Ovary (tissue), 9 donors: ENCODE data around the gene OVCH2. TPM values are rescaled to one million over a fixed set of nuclear protein-coding genes. Genes with fewer than 3 reads are reported as not detected.

Experiments used
- DNase-seq, 5 donors: peaks; one replicate each; pipeline ENCODE4 v3.0.0-alpha.2; 2019 to 2020
- H3K27ac ChIP-seq, 2 donors: fragments of 200-600 bp; one replicate each; pipeline versions ENCODE4 v1.5.1 to v1.8.0; 2019 to 2022
- H3K27me3 ChIP-seq: fragments of 200-600 bp; one replicate; pipeline ENCODE4 v1.8.0; 2022
- H3K36me3 ChIP-seq: fragments of 200-600 bp; sonication (generic); one replicate; pipeline ENCODE4 v1.5.1; 2019
- H3K4me1 ChIP-seq: one replicate; pipeline ENCODE4 v1.8.1; 2013; ENCODE audit warnings: mild to moderate bottlenecking, moderate library complexity; ENCODE audit not compliant: insufficient read depth
- H3K4me3 ChIP-seq: fragments of 200-600 bp; sonication (generic); one replicate; pipeline ENCODE4 v1.5.1; 2017
- H3K9me3 ChIP-seq, 2 donors: fragments of 200-600 bp in 1 of 2; sonication (generic) in 1 of 2; one replicate each; pipeline versions ENCODE4 v1.5.1 to v1.8.1; 2013 to 2019; ENCODE audit warnings: mild to moderate bottlenecking in 1 of 2, moderate library complexity in 1 of 2
- CTCF ChIP-seq, 3 donors: fragments of 450-650 bp in 2 of 3; fragments of 200-600 bp in 1 of 3; IDR thresholded peaks; one replicate each; pipeline versions ENCODE4 v1.5.1 to v1.8.0; 2016 to 2022; ENCODE audit warnings: antibody characterized with exemption in 3 of 3, mild to moderate bottlenecking in 1 of 3
- EP300 ChIP-seq: sonication (generic); formaldehyde crosslinking; IDR thresholded peaks from one replicate; pipeline ENCODE4 v1.6.1; 2017; ENCODE audit warnings: antibody characterized with exemption
- POLR2A ChIP-seq: fragments of 450-650 bp; IDR thresholded peaks from one replicate; pipeline ENCODE4 v1.6.1; 2017; ENCODE audit warnings: antibody characterized with exemption, mild to moderate bottlenecking, moderate library complexity
- WGBS, 3 donors: extraction: QIAGEN DNeasy Blood & Tissue Kit in 1 of 3; methylation state at CpG; one replicate each; pipeline versions ENCODE4 v1.1.5 to v1.1.7; 2013 to 2017; 5-methylcytosine and 5-hydroxymethylcytosine counted together
- intact Hi-C, 4 donors: fragments of 100-400 bp; cut with DNase I; formaldehyde crosslinking; loops; one replicate each; pipeline versions ENCODE4 v1.11.0 to v1.15.1; 2022 to 2023
- polyA plus RNA-seq, 2 donors: library from polyadenylated mRNA; stranded (reverse); fragments of 200-250 nt in 1 of 2; fragments of 350-450 nt in 1 of 2; fragmentation: Illumina TruSeq in 1 of 2; extraction: RNeasy Lipid Tissue Mini Kit (QIAGEN cat#74804) in 1 of 2; gene quantifications; one replicate each; pipeline ENCODE4 v1.2.3, GENCODE V29; 2013 to 2014
- total RNA-seq, 7 donors: library from RNA; depleted of rRNA in 2 of 7; stranded (reverse); fragments of >200 nt in 2 of 7; fragmentation: NEBNext Ultra II Directional in 3 of 7; extraction: Animal tissue kit (Norgen Biotek cat#: 25700) in 3 of 7; gene quantifications; one replicate each; pipeline versions ENCODE4 v1.1.0 to v1.2.4, GENCODE V29; 2016 to 2023
- donor health status: DM: no; HTN: no; CAD: no; lungs with moderate emphysema.
- donor health status: DM: no; HTN: no; CAD: no.
- donor health status: Bipolar disorder and iron deficiency.
- donor health status: DM: yes; HTN: yes; CAD: no.
- donor health status: DM: no; HTN: no; CAD: no.
- donor health status: DM: yes; HTN: yes; CAD: no.

The OVCH2 gene
- total and polyA plus RNA-seq, 9 donors = 0.23 to 0.89 TPM; not detected in 7

- H3K27me3 ChIP-seq = no peaks in the 10 kb centered on the region
- no peaks in the 10 kb centered on the region for H3K36me3 ChIP-seq
- WGBS, 3 donors = 55 to 62% (median 61%) methylated on average over 15 of the region's 15 CpGs
- intact Hi-C loops = loop anchor here (2.0 to 5.0 kb wide), 2 partner anchors 85 to 87 kb away; no protein-coding TSS in a partner anchor
- DNase-seq = peak; percentile 47 to 69 (median 61)
- H3K4me1 ChIP-seq = no peaks in the 10 kb centered on the region
- TF ChIP-seq CTCF (IDR thresholded peaks at IDR 0.05) (peak in 2 of 3 donors; percentile 42 to 47), POLR2A (no peak)
- H3K27ac ChIP-seq = no peak overlapping the region
- no peaks in the 10 kb centered on the region for H3K9me3 ChIP-seq
- H3K4me3 ChIP-seq = no peak overlapping the region
Measured at GRCh38 chr11:7657306-7658025, 48.8 kb downstream of the OVCH2 start.

- TF ChIP-seq POLR2A = no peak
- no peak for TF ChIP-seq EP300
- TF ChIP-seq CTCF (IDR thresholded peaks at IDR 0.05) = no peak
- Histone ChIP-seq H3K4me1 (no peaks in the 10 kb centered on the region), H3K36me3 (no peaks in the 10 kb centered on the region), H3K27ac (no peak overlapping the region), H3K27me3 (no peaks in the 10 kb centered on the region), H3K4me3 (no peak overlapping the region), H3K9me3 (no peaks in the 10 kb centered on the region)
- DNase-seq = no peak
- WGBS, 3 donors = 82 to 89% (median 85%) methylated on average over 9 to 11 of the region's 11 CpGs
- intact Hi-C loops = loop anchor here (2.0 to 5.0 kb wide), 2 partner anchors 84 to 86 kb away; no protein-coding TSS in a partner anchor
Measured at GRCh38 chr11:7656704-7657103, 49.6 kb downstream of the OVCH2 start.

GRCh38 chr11:7655253-7656217 is 50.7 kb downstream of the OVCH2 start:
- TF ChIP-seq CTCF (IDR thresholded peaks at IDR 0.05) = no peak
- TF ChIP-seq POLR2A = no peak
- TF ChIP-seq EP300 = no peak
- H3K36me3 ChIP-seq = no peaks in the 10 kb centered on the region
- 76 to 92% (median 80%) methylated on average over 14 of the region's 14 CpGs for WGBS, 3 donors
- no peaks in the 10 kb centered on the region for H3K4me1 ChIP-seq
- no peaks in the 10 kb centered on the region for H3K9me3 ChIP-seq
- DNase-seq = no peak
- no peak overlapping the region for H3K4me3 ChIP-seq
- no peaks in the 10 kb centered on the region for H3K27me3 ChIP-seq
- H3K27ac ChIP-seq = no peak overlapping the region
- intact Hi-C loops = loop anchor here (2.0 to 5.0 kb wide), 2 partner anchors 83 to 85 kb away; no protein-coding TSS in a partner anchor

GRCh38 chr11:7654195-7654705 is 52.0 kb downstream of the OVCH2 start:
- Histone ChIP-seq H3K9me3 (no peaks in the 10 kb centered on the region), H3K4me3 (no peak overlapping the region), H3K27ac (no peak overlapping the region), H3K4me1 (no peaks in the 10 kb centered on the region), H3K27me3 (no peaks in the 10 kb centered on the region), H3K36me3 (no peaks in the 10 kb centered on the region)
- intact Hi-C loops = no loop called here
- DNase-seq = no peak
- no peak for TF ChIP-seq EP300
- no peak for TF ChIP-seq POLR2A
- no peak for TF ChIP-seq CTCF (IDR thresholded peaks at IDR 0.05)
- WGBS, 3 donors = 86 to 94% (median 90%) methylated on average over 4 of the region's 4 CpGs
